HEK293 (cell line): Measurements from ENCODE around the gene MLXIPL.

Experiments used
- GLIS2 ChIP-seq: fragments of 450-650 bp; formaldehyde crosslinking; IDR thresholded peaks from 2 replicates; pipeline ENCODE4 v1.5.1; 2016; ENCODE audit warnings: missing biosample characterization, missing genetic modification characterization
- KLF16 ChIP-seq: fragments of 450-650 bp; formaldehyde crosslinking; IDR thresholded peaks from 2 replicates; pipeline ENCODE4 v1.5.1; 2017; ENCODE audit warnings: missing biosample characterization, missing genetic modification characterization
- MEIS1 ChIP-seq: sonication (generic); formaldehyde crosslinking; IDR thresholded peaks from 2 replicates; pipeline ENCODE4 v1.8.1; 2022; ENCODE audit warnings: missing genetic modification reagents, mild to moderate bottlenecking, borderline replicate concordance
- OVOL3 ChIP-seq: fragments of 450-650 bp; formaldehyde crosslinking; IDR thresholded peaks from 2 replicates; pipeline ENCODE4 v1.5.1; 2016; ENCODE audit warnings: missing biosample characterization, missing genetic modification characterization
- REPIN1 ChIP-seq: fragments of 450-650 bp; formaldehyde crosslinking; IDR thresholded peaks from 2 replicates; pipeline ENCODE4 v1.5.1; 2017; ENCODE audit warnings: missing biosample characterization, missing genetic modification characterization, low read depth
- SETDB1 ChIP-seq: IDR thresholded peaks from one replicate; pipeline ENCODE4 v1.6.1; 2017; ENCODE audit warnings: mild to moderate bottlenecking, low read length, moderate library complexity, mixed read lengths; ENCODE audit not compliant: insufficient read length
- YY2 ChIP-seq: fragments of 450-650 bp; formaldehyde crosslinking; IDR thresholded peaks from 2 replicates; pipeline ENCODE4 v1.5.1; 2016; ENCODE audit warnings: missing biosample characterization, missing genetic modification characterization
- ZBTB20 ChIP-seq: fragments of 450-650 bp; formaldehyde crosslinking; IDR thresholded peaks from 2 replicates; pipeline ENCODE4 v1.5.1; 2016; ENCODE audit warnings: missing biosample characterization, missing genetic modification characterization
- ZFP37 ChIP-seq: fragments of 450-650 bp; formaldehyde crosslinking; IDR thresholded peaks from 2 replicates; pipeline ENCODE4 v1.5.1; 2016; ENCODE audit warnings: missing biosample characterization, missing genetic modification characterization
- ZNF114 ChIP-seq: fragments of 450-650 bp; formaldehyde crosslinking; IDR thresholded peaks from 2 replicates; pipeline ENCODE4 v1.5.0; 2017; ENCODE audit warnings: missing biosample characterization, missing genetic modification characterization
- ZNF133 ChIP-seq: fragments of 450-650 bp; formaldehyde crosslinking; IDR thresholded peaks from 2 replicates; pipeline ENCODE4 v1.5.1; 2016; ENCODE audit warnings: missing biosample characterization, missing genetic modification characterization
- ZNF148 ChIP-seq: fragments of 450-650 bp; formaldehyde crosslinking; IDR thresholded peaks from 2 replicates; pipeline ENCODE4 v1.5.0; 2017; ENCODE audit warnings: missing biosample characterization, missing genetic modification characterization, borderline replicate concordance
- ZNF16 ChIP-seq: fragments of 450-650 bp; formaldehyde crosslinking; IDR thresholded peaks from 2 replicates; pipeline ENCODE4 v1.5.1; 2016; ENCODE audit warnings: low read depth, missing biosample characterization, missing genetic modification characterization
- ZNF174 ChIP-seq: fragments of 450-650 bp; formaldehyde crosslinking; IDR thresholded peaks from 2 replicates; pipeline ENCODE4 v1.5.0; 2017; ENCODE audit warnings: missing biosample characterization, mild to moderate bottlenecking, missing genetic modification characterization
- ZNF280C ChIP-seq: fragments of 450-650 bp; formaldehyde crosslinking; IDR thresholded peaks from 2 replicates; pipeline ENCODE4 v1.5.1; 2016; ENCODE audit warnings: missing biosample characterization, missing genetic modification characterization
- ZNF324 ChIP-seq: fragments of 450-650 bp; formaldehyde crosslinking; IDR thresholded peaks from 2 replicates; pipeline ENCODE4 v1.5.1; 2016; ENCODE audit warnings: missing biosample characterization, missing genetic modification characterization
- ZNF394 ChIP-seq: fragments of 450-650 bp; formaldehyde crosslinking; IDR thresholded peaks from 2 replicates; pipeline ENCODE4 v1.5.1; 2016; ENCODE audit warnings: missing biosample characterization, missing genetic modification characterization, mild to moderate bottlenecking, moderate library complexity, borderline replicate concordance
- ZNF416 ChIP-seq: fragments of 450-650 bp; formaldehyde crosslinking; IDR thresholded peaks from 2 replicates; pipeline ENCODE4 v1.5.1; 2016; ENCODE audit warnings: missing biosample characterization, missing genetic modification characterization
- ZNF518A ChIP-seq: fragments of 450-650 bp; formaldehyde crosslinking; conservative IDR thresholded peaks from 2 replicates; pipeline ENCODE4 v1.5.1; 2016; ENCODE audit warnings: low read depth, missing biosample characterization, missing genetic modification characterization
- ZNF521 ChIP-seq: fragments of 450-650 bp; formaldehyde crosslinking; IDR thresholded peaks from 2 replicates; pipeline ENCODE4 v1.5.1; 2017; ENCODE audit warnings: missing biosample characterization, mild to moderate bottlenecking, missing genetic modification characterization
- ZNF561 ChIP-seq: fragments of 450-650 bp; IDR thresholded peaks from 2 replicates; pipeline ENCODE4 v1.5.1; 2018; ENCODE audit warnings: missing biosample characterization, missing genetic modification characterization, borderline replicate concordance
- ZNF621 ChIP-seq: fragments of 450-650 bp; formaldehyde crosslinking; IDR thresholded peaks from 2 replicates; pipeline ENCODE4 v1.5.1; 2017; ENCODE audit warnings: missing biosample characterization, missing genetic modification characterization
- ZNF624 ChIP-seq: fragments of 450-650 bp; formaldehyde crosslinking; IDR thresholded peaks from 2 replicates; pipeline ENCODE4 v1.5.1; 2017; ENCODE audit warnings: missing biosample characterization, missing genetic modification characterization
- ZNF76 ChIP-seq: fragments of 450-650 bp; formaldehyde crosslinking; IDR thresholded peaks from 2 replicates; pipeline ENCODE4; 2016; ENCODE audit warnings: low read depth, missing biosample characterization, missing genetic modification characterization, borderline replicate concordance
- ZNF768 ChIP-seq: fragments of 450-650 bp; formaldehyde crosslinking; IDR thresholded peaks from 2 replicates; pipeline ENCODE4 v1.5.1; 2018; ENCODE audit warnings: missing biosample characterization, mild to moderate bottlenecking, missing genetic modification characterization
- ZNF785 ChIP-seq: fragments of 450-650 bp; formaldehyde crosslinking; IDR thresholded peaks from 2 replicates; pipeline ENCODE4 v1.5.1; 2016; ENCODE audit warnings: missing biosample characterization, missing genetic modification characterization
- ZNF843 ChIP-seq: fragments of 450-650 bp; formaldehyde crosslinking; IDR thresholded peaks from 2 replicates; pipeline ENCODE4 v1.5.1; 2016; ENCODE audit warnings: missing biosample characterization, missing genetic modification characterization
- ZSCAN4 ChIP-seq: fragments of 450-650 bp; formaldehyde crosslinking; IDR thresholded peaks from 2 replicates; pipeline ENCODE4 v1.5.1; 2017; ENCODE audit warnings: missing biosample characterization, missing genetic modification characterization
- ZSCAN5A ChIP-seq: fragments of 450-650 bp; formaldehyde crosslinking; IDR thresholded peaks from 2 replicates; pipeline ENCODE4 v1.5.1; 2016; ENCODE audit warnings: missing biosample characterization, missing genetic modification characterization

Gene MLXIPL

GRCh38 chr7:73612598-73613269, 11.6 kb downstream of the MLXIPL start (continued):
- TF ChIP-seq ZNF416 (tag by site-specific recombination), result no peak
- TF ChIP-seq ZNF768 (tag by site-specific recombination), result no peak
- TF ChIP-seq ZSCAN5A, result no peak
- no peak; the same call in 1 of the 2 replicates for TF ChIP-seq ZNF76 (tag by site-specific recombination)
- no peak for TF ChIP-seq ZNF518A (tag by site-specific recombination)
- TF ChIP-seq ZNF843 (tag by site-specific recombination), result 0 out of 2 replicates have a peak, but pooled peaks have one; percentile 29
- TF ChIP-seq ZNF133 (tag by site-specific recombination), result no peak
- no peak for TF ChIP-seq ZBTB20 (tag by site-specific recombination)
- TF ChIP-seq GLIS2 (tag by site-specific recombination), result peak; percentile 55; the same call in 1 of the 2 replicates
- TF ChIP-seq KLF16 (tag by site-specific recombination), result no peak
- TF ChIP-seq OVOL3, result no peak
- TF ChIP-seq ZNF624, result no peak
- TF ChIP-seq ZNF521, result no peak
- TF ChIP-seq ZNF394, result peak; percentile 46; the same call in 1 of the 2 replicates
- no peak for TF ChIP-seq ZNF16 (tag by site-specific recombination)
- no peak for TF ChIP-seq YY2
- no peak for TF ChIP-seq ZFP37 (tag by site-specific recombination)
- TF ChIP-seq ZNF621 (tag by site-specific recombination), result no peak
- TF ChIP-seq ZNF324 (tag by site-specific recombination), result peak; percentile 49; the same call in 1 of the 2 replicates
- TF ChIP-seq ZNF280C, result no peak
- TF ChIP-seq ZNF785 (tag by site-specific recombination), result no peak
- no peak for TF ChIP-seq MEIS1 (CRISPR knock-in tag)
- no peak for TF ChIP-seq ZNF174 (tag by site-specific recombination)
- TF ChIP-seq SETDB1, result no peak
- no peak for TF ChIP-seq ZNF114 (tag by site-specific recombination)
- TF ChIP-seq REPIN1 (tag by site-specific recombination), result no peak
- no peak for TF ChIP-seq ZNF148 (tag by site-specific recombination)
- TF ChIP-seq ZSCAN4, result no peak
- no peak for TF ChIP-seq ZNF561 (tag by site-specific recombination)
